PFSK-1 (cell line): ENCODE data around the gene AKAP6.

Experiments used
- FOXP2 ChIP-seq: optimal IDR thresholded peaks from 2 replicates; pipeline ENCODE3; 2011; ENCODE audit warnings: borderline replicate concordance, control low read depth, inconsistent platforms; ENCODE audit not compliant: insufficient read depth; ENCODE audit errors: extremely low read length, extremely low read depth
- POLR2AphosphoS5 ChIP-seq: IDR thresholded peaks from 2 replicates; pipeline ENCODE4 v1.6.1; 2012; ENCODE audit warnings: low read depth, mild to moderate bottlenecking, control low read depth, low read length, moderate library complexity
- REST ChIP-seq, 2 experiments: IDR thresholded peaks; 2 replicates each; pipeline versions ENCODE4 v1.6.1 to v1.8.0; 2011 to 2012; ENCODE audit warnings: low read depth in 2 of 2, low read length in 2 of 2, control low read depth in 1 of 2, inconsistent platforms in 1 of 2, mild to moderate bottlenecking in 1 of 2, moderate library complexity in 1 of 2; ENCODE audit not compliant: insufficient read depth in 1 of 2
- SIN3A ChIP-seq: IDR thresholded peaks from 2 replicates; pipeline ENCODE4 v1.6.1; 2012; ENCODE audit warnings: mild to moderate bottlenecking, low read length, moderate library complexity, borderline replicate concordance; ENCODE audit not compliant: insufficient read depth
- TAF1 ChIP-seq: IDR thresholded peaks from 2 replicates; pipeline ENCODE4 v1.6.1; 2012; ENCODE audit warnings: low read length, control low read depth, borderline replicate concordance; ENCODE audit not compliant: insufficient read depth

DNA sequence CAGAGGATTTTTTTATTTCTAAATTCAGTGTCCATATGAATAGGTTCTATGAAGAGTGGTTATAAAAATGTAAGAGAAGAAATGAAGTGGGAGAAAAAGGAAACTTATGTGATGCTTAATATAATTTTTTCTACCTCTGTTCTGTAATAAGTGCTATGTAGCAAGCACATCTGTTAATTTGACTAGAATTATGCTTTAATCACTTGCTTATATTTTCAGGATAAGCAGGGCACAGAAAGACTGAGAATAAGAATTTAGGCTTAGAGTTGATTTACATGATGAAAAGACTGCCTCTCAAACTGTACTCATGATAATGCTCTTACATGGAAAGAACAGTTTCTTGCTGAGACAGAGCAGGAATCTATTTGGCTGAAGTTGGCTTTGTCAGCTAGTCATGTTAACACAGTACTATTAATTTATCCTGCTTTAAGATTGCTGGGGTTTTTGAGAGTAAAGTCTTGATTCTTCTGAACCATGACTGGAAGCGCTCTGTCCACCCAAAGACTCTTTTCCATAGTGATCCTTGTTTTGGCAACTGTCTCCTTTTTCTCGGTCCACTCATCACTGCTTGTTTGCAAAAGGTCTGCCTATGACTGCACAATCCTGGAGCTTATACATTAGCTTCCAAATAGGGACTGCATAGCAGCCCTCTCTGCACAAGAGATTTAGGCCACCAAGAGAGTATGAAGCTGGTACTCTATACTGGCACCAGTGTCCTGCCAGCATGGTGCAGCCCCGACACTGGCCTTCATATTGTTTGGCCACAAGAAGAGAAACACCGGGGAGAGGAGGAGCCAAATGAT lies 98.8 kb downstream of the AKAP6 start:
- TF ChIP-seq POLR2AphosphoS5 (no peak), TAF1 (no peak), REST (IDR thresholded peaks at IDR 0.05; ENCODE audit: insufficient read depth in 1 of 2, low read depth in 2 of 2, low read length in 2 of 2) (no peak), FOXP2 (no peak), SIN3A (no peak)
